Measurements from ENCODE around the gene GPRASP2.

GPRASP2 gene

GRCh38 chrX:102728646-102729045 is 16.4 kb downstream of the GPRASP2 start:
- H4K20me1 ChIP-seq (ENCODE audit: insufficient read depth, low read length) = no peaks in the 10 kb centered on the region
- no peak overlapping the region for H3K27ac ChIP-seq (ENCODE audit: low read length)
- H3K79me2 ChIP-seq (ENCODE audit: insufficient read depth, low read length) = no peaks in the 10 kb centered on the region
- ATAC-seq (ENCODE audit: insufficient read depth, low read depth) = no peak
- no peaks in the 10 kb centered on the region for H3K27me3 ChIP-seq (ENCODE audit: insufficient read depth, low read length, poor library complexity)
- DNase-seq = no peak
- TF ChIP-seq EZH2 (IDR thresholded peaks at IDR 0.05; ENCODE audit: borderline replicate concordance, low read depth, low read length, severe bottlenecking) (no peak), CTCF (IDR thresholded peaks at IDR 0.05; ENCODE audit: borderline replicate concordance, extremely low read depth, low read length, poor library complexity, severe bottlenecking) (no peak)
- H2AFZ ChIP-seq (ENCODE audit: low read depth, low read length) = no peak overlapping the region
- H3K36me3 ChIP-seq (ENCODE audit: insufficient read depth, low read length) = no peaks in the 10 kb centered on the region
- H3K4me3 ChIP-seq (ENCODE audit: low read depth in 1 of 2, low read length in 2 of 2) = no peak overlapping the region
- no peak overlapping the region for H3K4me2 ChIP-seq (ENCODE audit: insufficient read depth, low read length)
- no peak overlapping the region for H3K9ac ChIP-seq (ENCODE audit: low read depth, low read length)
- no peaks in the 10 kb centered on the region for H3K9me3 ChIP-seq (ENCODE audit: insufficient read depth, low read length, severe bottlenecking)
- no peaks in the 10 kb centered on the region for H3K4me1 ChIP-seq (ENCODE audit: insufficient read depth, low read length)

DNA sequence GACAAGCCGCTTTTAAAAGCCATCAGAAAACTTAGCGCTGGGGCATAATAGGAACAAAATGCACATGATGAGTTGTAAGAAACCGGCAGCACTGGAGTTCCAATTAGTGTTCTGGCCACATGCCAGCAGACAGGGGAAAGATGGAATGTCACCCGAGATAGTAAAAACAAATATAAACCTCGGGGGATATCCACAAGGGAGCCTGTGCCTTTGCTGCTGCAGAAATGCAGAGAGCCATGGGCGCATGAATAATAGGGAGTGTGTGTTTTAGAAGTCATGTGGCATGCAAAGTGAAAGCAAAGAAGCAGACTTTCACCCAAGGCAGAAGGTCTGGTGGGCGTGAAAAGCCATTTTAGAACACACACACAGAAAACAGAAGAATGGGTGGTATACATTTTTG is 27.4 kb downstream of the GPRASP2 start:
- H3K79me2 ChIP-seq (ENCODE audit: insufficient read depth, low read length) = no peaks in the 10 kb centered on the region
- TF ChIP-seq CTCF (IDR thresholded peaks at IDR 0.05; ENCODE audit: borderline replicate concordance, extremely low read depth, low read length, poor library complexity, severe bottlenecking) = no peak
- TF ChIP-seq EZH2 (IDR thresholded peaks at IDR 0.05; ENCODE audit: borderline replicate concordance, low read depth, low read length, severe bottlenecking) = no peak
- ATAC-seq (ENCODE audit: insufficient read depth, low read depth) = no peak
- H3K4me3 ChIP-seq (ENCODE audit: low read depth in 1 of 2, low read length in 2 of 2) = no peak overlapping the region
- H3K9me3 ChIP-seq (ENCODE audit: insufficient read depth, low read length, severe bottlenecking) = no peaks in the 10 kb centered on the region
- no peaks in the 10 kb centered on the region for H3K4me1 ChIP-seq (ENCODE audit: insufficient read depth, low read length)
- H4K20me1 ChIP-seq (ENCODE audit: insufficient read depth, low read length) = no peaks in the 10 kb centered on the region
- no peak overlapping the region for H2AFZ ChIP-seq (ENCODE audit: low read depth, low read length)
- no peaks in the 10 kb centered on the region for H3K36me3 ChIP-seq (ENCODE audit: insufficient read depth, low read length)
- no peak overlapping the region for H3K9ac ChIP-seq (ENCODE audit: low read depth, low read length)
- DNase-seq = no peak
- no peak overlapping the region for H3K27ac ChIP-seq (ENCODE audit: low read length)
- H3K4me2 ChIP-seq (ENCODE audit: insufficient read depth, low read length) = no peak overlapping the region
- H3K27me3 ChIP-seq (ENCODE audit: insufficient read depth, low read length, poor library complexity) = no peaks in the 10 kb centered on the region

DNA sequence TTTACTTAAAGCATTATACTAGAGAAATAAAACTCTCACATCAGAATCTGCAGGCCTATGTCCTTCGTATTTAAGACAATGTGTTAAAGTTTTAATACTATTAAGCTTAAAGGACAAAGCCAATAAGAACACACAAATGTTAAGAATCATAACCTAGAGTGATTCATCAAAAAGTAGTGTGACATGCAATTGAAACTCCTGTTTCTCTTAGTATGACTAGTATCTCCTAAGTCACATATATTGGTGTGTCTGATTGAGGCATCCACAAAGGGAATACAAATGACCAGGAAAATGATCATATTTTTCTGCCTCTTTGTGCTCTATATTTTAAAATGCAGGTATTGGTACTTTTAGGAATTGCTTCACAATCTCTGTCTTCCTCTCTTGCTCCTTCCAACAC is 32.1 kb downstream of the GPRASP2 start:
- H3K27ac ChIP-seq (ENCODE audit: low read length) = no peak overlapping the region
- H3K4me2 ChIP-seq (ENCODE audit: insufficient read depth, low read length) = no peak overlapping the region
- no peaks in the 10 kb centered on the region for H3K36me3 ChIP-seq (ENCODE audit: insufficient read depth, low read length)
- no peaks in the 10 kb centered on the region for H3K27me3 ChIP-seq (ENCODE audit: insufficient read depth, low read length, poor library complexity)
- H3K79me2 ChIP-seq (ENCODE audit: insufficient read depth, low read length) = no peaks in the 10 kb centered on the region
- no peak overlapping the region for H3K9ac ChIP-seq (ENCODE audit: low read depth, low read length)
- no peak overlapping the region for H3K4me3 ChIP-seq (ENCODE audit: low read depth in 1 of 2, low read length in 2 of 2)
- H4K20me1 ChIP-seq (ENCODE audit: insufficient read depth, low read length) = no peaks in the 10 kb centered on the region
- H3K4me1 ChIP-seq (ENCODE audit: insufficient read depth, low read length) = no peaks in the 10 kb centered on the region
- TF ChIP-seq CTCF (IDR thresholded peaks at IDR 0.05; ENCODE audit: borderline replicate concordance, extremely low read depth, low read length, poor library complexity, severe bottlenecking) (no peak), EZH2 (IDR thresholded peaks at IDR 0.05; ENCODE audit: borderline replicate concordance, low read depth, low read length, severe bottlenecking) (no peak)
- DNase-seq (no peak), ATAC-seq (ENCODE audit: insufficient read depth, low read depth) (no peak)
- no peak overlapping the region for H2AFZ ChIP-seq (ENCODE audit: low read depth, low read length)
- H3K9me3 ChIP-seq (ENCODE audit: insufficient read depth, low read length, severe bottlenecking) = no peaks in the 10 kb centered on the region

DNA sequence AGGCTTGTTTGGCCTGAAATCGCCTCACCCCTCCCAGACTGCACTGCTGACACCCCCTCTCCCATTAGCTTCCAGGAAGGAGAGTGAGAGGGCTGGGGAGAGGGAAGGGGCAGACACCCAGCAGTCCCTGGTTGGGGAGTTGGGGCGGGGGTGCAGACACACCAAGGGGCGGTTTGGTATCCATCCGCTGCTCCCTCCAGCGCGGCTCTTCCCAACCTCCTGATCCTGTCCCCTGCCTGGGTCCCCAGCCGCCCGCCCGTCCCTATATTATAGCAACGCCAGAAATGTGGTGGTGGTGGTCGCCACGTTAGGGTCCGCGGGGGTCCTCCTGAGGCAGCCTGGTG is 33.2 kb downstream of the GPRASP2 start:
- H3K9ac ChIP-seq (ENCODE audit: low read depth, low read length) = no peak overlapping the region
- ATAC-seq (ENCODE audit: insufficient read depth, low read depth) (no peak), DNase-seq (no peak)
- no peaks in the 10 kb centered on the region for H3K36me3 ChIP-seq (ENCODE audit: insufficient read depth, low read length)
- H3K27ac ChIP-seq (ENCODE audit: low read length) = no peak overlapping the region
- no peaks in the 10 kb centered on the region for H3K79me2 ChIP-seq (ENCODE audit: insufficient read depth, low read length)
- no peaks in the 10 kb centered on the region for H3K4me1 ChIP-seq (ENCODE audit: insufficient read depth, low read length)
- H3K9me3 ChIP-seq (ENCODE audit: insufficient read depth, low read length, severe bottlenecking) = no peaks in the 10 kb centered on the region
- no peaks in the 10 kb centered on the region for H4K20me1 ChIP-seq (ENCODE audit: insufficient read depth, low read length)
- no peak overlapping the region for H2AFZ ChIP-seq (ENCODE audit: low read depth, low read length)
- no peaks in the 10 kb centered on the region for H3K27me3 ChIP-seq (ENCODE audit: insufficient read depth, low read length, poor library complexity)
- no peak for TF ChIP-seq EZH2 (IDR thresholded peaks at IDR 0.05; ENCODE audit: borderline replicate concordance, low read depth, low read length, severe bottlenecking)
- TF ChIP-seq CTCF (IDR thresholded peaks at IDR 0.05; ENCODE audit: borderline replicate concordance, extremely low read depth, low read length, poor library complexity, severe bottlenecking) = no peak
- H3K4me2 ChIP-seq (ENCODE audit: insufficient read depth, low read length) = no peak overlapping the region
- H3K4me3 ChIP-seq (ENCODE audit: low read depth in 1 of 2, low read length in 2 of 2) = no peak overlapping the region
